Measurements from ENCODE around the gene VOPP1. TPM values are rescaled to one million over a fixed set of nuclear protein-coding genes. Genes with fewer than 3 reads are reported as not detected.

VOPP1 gene
- total RNA-seq, 1 donor from 2014 or later = 23.7 TPM

DNA sequence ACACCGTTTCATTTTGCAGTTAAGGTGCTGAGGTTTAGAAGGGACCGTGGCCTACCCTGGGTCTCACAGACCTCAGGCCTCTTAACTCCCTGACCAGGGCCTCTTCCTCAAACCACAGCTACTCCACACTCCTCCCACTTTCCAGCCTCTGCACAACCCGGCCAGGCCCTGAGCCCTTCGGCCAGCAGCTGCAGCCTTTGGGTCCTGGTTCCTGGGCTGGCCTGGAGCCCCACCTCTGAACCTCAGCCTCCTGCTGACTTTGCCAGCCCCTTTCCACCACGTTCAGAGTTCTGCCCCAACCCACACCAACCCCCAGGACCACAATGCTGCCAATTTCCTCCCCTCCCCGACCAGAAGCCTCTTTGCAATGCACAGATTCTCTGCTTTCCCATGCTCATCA is 84.1 kb downstream of the VOPP1 start:
- H3K36me3 ChIP-seq = peaks cover 38% of the 10 kb centered on the region
- no peak for DNase-seq
- H3K27me3 ChIP-seq (ENCODE audit: low read depth) = no peaks in the 10 kb centered on the region
- H3K9me3 ChIP-seq (replicated peaks) = no peaks in the 10 kb centered on the region
- no peak overlapping the region for H3K27ac ChIP-seq (replicated peaks)
- H3K4me1 ChIP-seq = peaks cover 1% of the 10 kb centered on the region
- TF ChIP-seq CTCF (IDR thresholded peaks at IDR 0.05; ENCODE audit: borderline replicate concordance) = no peak
- intact Hi-C loops (cut with micrococcal nuclease) = no loop called here
- H3K4me3 ChIP-seq = no peak overlapping the region

DNA sequence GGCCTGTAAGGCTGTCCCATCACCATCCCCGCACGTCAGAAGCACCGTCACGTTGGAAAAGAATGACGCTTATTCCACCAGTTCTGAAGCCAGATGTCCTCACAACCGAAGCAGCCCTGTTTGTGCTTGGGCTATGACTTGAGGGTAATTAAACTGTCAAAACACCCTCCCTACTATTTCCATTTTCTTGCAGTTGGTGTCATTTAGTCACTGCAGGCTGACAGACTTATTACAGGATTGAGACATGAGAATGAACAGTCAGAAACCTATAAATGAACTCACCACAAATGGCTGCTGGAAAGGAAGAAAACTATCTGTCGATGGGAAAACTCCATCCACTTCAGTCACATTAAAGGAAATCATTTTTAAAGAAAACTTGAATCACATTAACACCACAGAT is 85.3 kb downstream of the VOPP1 start:
- intact Hi-C loops (cut with micrococcal nuclease) = no loop called here
- TF ChIP-seq CTCF (IDR thresholded peaks at IDR 0.05; ENCODE audit: borderline replicate concordance) = no peak
- Histone ChIP-seq H3K9me3 (replicated peaks) (no peaks in the 10 kb centered on the region), H3K36me3 (peaks cover 29% of the 10 kb centered on the region), H3K27me3 (ENCODE audit: low read depth) (no peaks in the 10 kb centered on the region), H3K4me3 (no peak overlapping the region), H3K27ac (replicated peaks) (no peak overlapping the region), H3K4me1 (no peaks in the 10 kb centered on the region)
- no peak for DNase-seq

- intact Hi-C loops (cut with micrococcal nuclease) = no loop called here
- H3K4me3 ChIP-seq = no peak overlapping the region
- DNase-seq = no peak
- H3K36me3 ChIP-seq = peaks cover 21% of the 10 kb centered on the region
- no peak for TF ChIP-seq CTCF (IDR thresholded peaks at IDR 0.05; ENCODE audit: borderline replicate concordance)
- no peaks in the 10 kb centered on the region for H3K27me3 ChIP-seq (ENCODE audit: low read depth)
- H3K27ac ChIP-seq (replicated peaks) = no peak overlapping the region
- H3K9me3 ChIP-seq (replicated peaks) = no peaks in the 10 kb centered on the region
- no peaks in the 10 kb centered on the region for H3K4me1 ChIP-seq
Observed at GRCh38 chr7:55486192-55486590, 86.1 kb downstream of the VOPP1 start.

GRCh38 chr7:55485501-55486191 is 86.7 kb downstream of the VOPP1 start:
- no peak for DNase-seq
- Histone ChIP-seq H3K27me3 (ENCODE audit: low read depth) (no peaks in the 10 kb centered on the region), H3K36me3 (peaks cover 16% of the 10 kb centered on the region), H3K4me3 (no peak overlapping the region), H3K9me3 (replicated peaks) (no peaks in the 10 kb centered on the region), H3K4me1 (no peaks in the 10 kb centered on the region), H3K27ac (replicated peaks) (no peak overlapping the region)
- TF ChIP-seq CTCF (IDR thresholded peaks at IDR 0.05; ENCODE audit: borderline replicate concordance) = no peak
- intact Hi-C loops (cut with micrococcal nuclease) = no loop called here

GRCh38 chr7:55484834-55485233 is 87.5 kb downstream of the VOPP1 start:
- DNase-seq = no peak
- peaks cover 12% of the 10 kb centered on the region for H3K36me3 ChIP-seq
- intact Hi-C loops (cut with micrococcal nuclease) = no loop called here

More at GRCh38 chr7:55484834-55485233, 87.5 kb downstream of the VOPP1 start:
- Histone ChIP-seq H3K27me3 (ENCODE audit: low read depth) (no peaks in the 10 kb centered on the region), H3K4me1 (no peaks in the 10 kb centered on the region), H3K27ac (replicated peaks) (no peak overlapping the region), H3K4me3 (no peak overlapping the region), H3K9me3 (replicated peaks) (no peaks in the 10 kb centered on the region)
- no peak for TF ChIP-seq CTCF (IDR thresholded peaks at IDR 0.05; ENCODE audit: borderline replicate concordance)

Measured in left ventricle myocardium inferior (tissue), 1 donor.